GM19240 (cell line): ENCODE data around the gene ETFA.
"Not testable (repeated sequence)": the region's sequence is repeated elsewhere in the genome, so short reads cannot be mapped to it uniquely, and the experiment has no call there.

Experiments
- DNase-seq: peaks from one replicate; pipeline ENCODE4 v3.0.0; 2011; ENCODE audit warnings: low spot score; ENCODE audit not compliant: insufficient read length

ETFA gene

GRCh38 chr15:76327191-76328105 lies 16.2 kb upstream of the ETFA start:
- DNase-seq: no peak

- DNase-seq: no peak
Measured at GRCh38 chr15:76325704-76326103, 14.4 kb upstream of the ETFA start.

- no peak for DNase-seq
Measured at GRCh38 chr15:76324066-76324465, 12.8 kb upstream of the ETFA start.

- no peak for DNase-seq
Measured at GRCh38 chr15:76321602-76322001, 10.3 kb upstream of the ETFA start.

GRCh38 chr15:76321171-76321570 lies 9.9 kb upstream of the ETFA start:
- DNase-seq: no peak

GRCh38 chr15:76320012-76320411 lies 8.7 kb upstream of the ETFA start:
- no peak for DNase-seq

- DNase-seq: no peak
Measured at GRCh38 chr15:76313731-76314130, 2.5 kb upstream of the ETFA start.

GRCh38 chr15:76313175-76313567 lies 1.9 kb upstream of the ETFA start:
- not testable (repeated sequence) for DNase-seq

GRCh38 chr15:76312540-76313174 lies 1.4 kb upstream of the ETFA start:
- DNase-seq: no peak

- DNase-seq: no peak
Measured at GRCh38 chr15:76310475-76311099, 682 bp downstream of the ETFA start.

GRCh38 chr15:76309601-76310330 lies 1.5 kb downstream of the ETFA start:
- no peak for DNase-seq

- DNase-seq: no peak
Measured at GRCh38 chr15:76303909-76304308, 7.4 kb downstream of the ETFA start.

GRCh38 chr15:76299786-76300185 lies 11.5 kb downstream of the ETFA start:
- DNase-seq: no peak

- DNase-seq: no peak
Measured at GRCh38 chr15:76298986-76299385, 12.3 kb downstream of the ETFA start.

- not testable (repeated sequence) for DNase-seq
Measured at GRCh38 chr15:76297951-76298350, 13.3 kb downstream of the ETFA start.

GRCh38 chr15:76296849-76297248 lies 14.4 kb downstream of the ETFA start:
- no peak for DNase-seq

- not testable (repeated sequence) for DNase-seq
Measured at GRCh38 chr15:76294463-76294862, 16.8 kb downstream of the ETFA start.

GRCh38 chr15:76293361-76293760 lies 17.9 kb downstream of the ETFA start:
- no peak for DNase-seq

GRCh38 chr15:76289582-76289981 lies 21.7 kb downstream of the ETFA start:
- no peak for DNase-seq

- DNase-seq: peak; percentile 38
Measured at GRCh38 chr15:76286271-76286879, 24.9 kb downstream of the ETFA start.

GRCh38 chr15:76285241-76285825 lies 25.9 kb downstream of the ETFA start:
- no peak for DNase-seq
